Testis (tissue), 2 donors: ENCODE results near the gene BACH2.

Experiments used
- POLR2A ChIP-seq: fragments of 450-650 bp; IDR thresholded peaks from one replicate; pipeline ENCODE4 v1.6.1; 2017; ENCODE audit warnings: antibody characterized with exemption, mild to moderate bottlenecking, moderate library complexity
- TF ChIP-seq, protein P1 (sequence below), 3 experiments: fragments of 450-650 bp in 2 of 3; fragments of 200-600 bp in 1 of 3; sonication (generic) in 1 of 3; IDR thresholded peaks; one replicate each; pipeline ENCODE4 v1.5.1; 2016 to 2019; ENCODE audit warnings: antibody characterized with exemption in 3 of 3, mild to moderate bottlenecking in 2 of 3, moderate library complexity in 1 of 3

GRCh38 chr6:90083891-90084290, 212.8 kb downstream of the BACH2 start:
- TF ChIP-seq, protein P1, sequence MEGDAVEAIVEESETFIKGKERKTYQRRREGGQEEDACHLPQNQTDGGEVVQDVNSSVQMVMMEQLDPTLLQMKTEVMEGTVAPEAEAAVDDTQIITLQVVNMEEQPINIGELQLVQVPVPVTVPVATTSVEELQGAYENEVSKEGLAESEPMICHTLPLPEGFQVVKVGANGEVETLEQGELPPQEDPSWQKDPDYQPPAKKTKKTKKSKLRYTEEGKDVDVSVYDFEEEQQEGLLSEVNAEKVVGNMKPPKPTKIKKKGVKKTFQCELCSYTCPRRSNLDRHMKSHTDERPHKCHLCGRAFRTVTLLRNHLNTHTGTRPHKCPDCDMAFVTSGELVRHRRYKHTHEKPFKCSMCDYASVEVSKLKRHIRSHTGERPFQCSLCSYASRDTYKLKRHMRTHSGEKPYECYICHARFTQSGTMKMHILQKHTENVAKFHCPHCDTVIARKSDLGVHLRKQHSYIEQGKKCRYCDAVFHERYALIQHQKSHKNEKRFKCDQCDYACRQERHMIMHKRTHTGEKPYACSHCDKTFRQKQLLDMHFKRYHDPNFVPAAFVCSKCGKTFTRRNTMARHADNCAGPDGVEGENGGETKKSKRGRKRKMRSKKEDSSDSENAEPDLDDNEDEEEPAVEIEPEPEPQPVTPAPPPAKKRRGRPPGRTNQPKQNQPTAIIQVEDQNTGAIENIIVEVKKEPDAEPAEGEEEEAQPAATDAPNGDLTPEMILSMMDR (IDR thresholded peaks at IDR 0.05) = no peak
- no peak for TF ChIP-seq POLR2A
